ENCODE data around the gene PTER.

The PTER gene

GRCh38 chr10:16470747-16471146 is 33.9 kb downstream of the PTER start:
- no peak for DNase-seq (ENCODE audit: low read depth)

- no peak for DNase-seq (ENCODE audit: low read depth)
These were observed 36.0 kb downstream of the PTER start for GRCh38 chr10:16472828-16473227.

- no peak for DNase-seq (ENCODE audit: low read depth)
These were observed 40.9 kb downstream of the PTER start for GRCh38 chr10:16477757-16478156.

- no peak for DNase-seq (ENCODE audit: low read depth)
These were observed 42.0 kb downstream of the PTER start for GRCh38 chr10:16478801-16479200.

GRCh38 chr10:16481052-16481728 is 44.4 kb downstream of the PTER start:
- no peak for DNase-seq (ENCODE audit: low read depth)

- no peak for DNase-seq (ENCODE audit: low read depth)
These were observed 46.6 kb downstream of the PTER start for GRCh38 chr10:16483241-16483917.

- DNase-seq (ENCODE audit: low read depth) = no peak
These were observed 53.7 kb downstream of the PTER start for GRCh38 chr10:16490511-16490910.

- DNase-seq (ENCODE audit: low read depth) = no peak
These were observed 55.1 kb downstream of the PTER start for GRCh38 chr10:16491933-16492332.

GRCh38 chr10:16493884-16494536 is 57.2 kb downstream of the PTER start:
- no peak for DNase-seq (ENCODE audit: low read depth)

GRCh38 chr10:16497911-16498310 is 61.1 kb downstream of the PTER start:
- DNase-seq (ENCODE audit: low read depth) = peak; percentile 69

- DNase-seq (ENCODE audit: low read depth) = peak; percentile 74
These were observed 68.4 kb downstream of the PTER start for GRCh38 chr10:16505161-16505560.

- DNase-seq (ENCODE audit: low read depth) = peak; percentile 30
These were observed 73.2 kb downstream of the PTER start for GRCh38 chr10:16509996-16510395.

- no peak for DNase-seq (ENCODE audit: low read depth)
These were observed 74.0 kb downstream of the PTER start for GRCh38 chr10:16510843-16511242.

GRCh38 chr10:16518822-16519221 is 82.0 kb downstream of the PTER start:
- DNase-seq (ENCODE audit: low read depth) = peak; percentile 12

GRCh38 chr10:16519250-16519907 is 82.6 kb downstream of the PTER start:
- peak; percentile 7 for DNase-seq (ENCODE audit: low read depth)

GRCh38 chr10:16519908-16520861 is 83.4 kb downstream of the PTER start:
- DNase-seq (ENCODE audit: low read depth) = no peak

GRCh38 chr10:16520900-16521299 is 84.1 kb downstream of the PTER start:
- DNase-seq (ENCODE audit: low read depth) = peak; percentile 39

GRCh38 chr10:16521311-16522016 is 84.7 kb downstream of the PTER start, which contains the start of gene C1QL3:
C1QL3 (minus strand) TSS chr10:16521879; CDS start chr10:16521065, 814 bp downstream.
- DNase-seq (ENCODE audit: low read depth) = peak; percentile 51

- DNase-seq (ENCODE audit: low read depth) = no peak
These were observed 90.6 kb downstream of the PTER start for GRCh38 chr10:16527452-16527851.

GRCh38 chr10:16529853-16530252 is 93.0 kb downstream of the PTER start:
- no peak for DNase-seq (ENCODE audit: low read depth)

GRCh38 chr10:16536155-16536554 is 99.3 kb downstream of the PTER start:
- no peak for DNase-seq (ENCODE audit: low read depth)
